HG03108 (cell line): ENCODE results near the gene OR9I1.

ENCODE experiments used
- ATAC-seq: cut with Tn5 transposase; IDR thresholded peaks from one replicate; pipeline ENCODE4 v1.9.1; 2021; ENCODE audit warnings: moderate library complexity; ENCODE audit not compliant: unreplicated experiment

The OR9I1 gene

GRCh38 chr11:58125469-58125868 is at the start of gene OR9I1:
Gene OR9I1 (minus strand): TSS chr11:58125530. CDS start chr11:58119444, 6,086 bp downstream.
- no peak for ATAC-seq

- no peak for ATAC-seq
Observed at GRCh38 chr11:58165504-58166106, 40.3 kb upstream of the OR9I1 start.

- ATAC-seq, result no peak
Observed at GRCh38 chr11:58164990-58165389, 39.7 kb upstream of the OR9I1 start.

- no peak for ATAC-seq
Observed at GRCh38 chr11:58164389-58164788, 39.1 kb upstream of the OR9I1 start.

GRCh38 chr11:58152781-58153180 is 27.5 kb upstream of the OR9I1 start:
- no peak for ATAC-seq

- ATAC-seq, result no peak
Observed at GRCh38 chr11:58142761-58143160, 17.4 kb upstream of the OR9I1 start.

GRCh38 chr11:58135171-58135570 is 9.8 kb upstream of the OR9I1 start:
- no peak for ATAC-seq

GRCh38 chr11:58134151-58134550 is 8.8 kb upstream of the OR9I1 start:
- ATAC-seq, result no peak

- ATAC-seq, result no peak
Observed at GRCh38 chr11:58133309-58134076, 8.2 kb upstream of the OR9I1 start.

GRCh38 chr11:58127350-58127749 is 2.0 kb upstream of the OR9I1 start:
- ATAC-seq, result no peak

- ATAC-seq, result no peak
Observed at GRCh38 chr11:58121096-58121495, 4.2 kb downstream of the OR9I1 start.

- ATAC-seq, result no peak
Observed at GRCh38 chr11:58097437-58097836, 27.9 kb downstream of the OR9I1 start.

- ATAC-seq, result no peak
Observed at GRCh38 chr11:58086528-58086927, 38.8 kb downstream of the OR9I1 start.

GRCh38 chr11:58075781-58076180 is 49.5 kb downstream of the OR9I1 start:
- ATAC-seq, result no peak

- ATAC-seq, result no peak
Observed at GRCh38 chr11:58070585-58070984, 54.7 kb downstream of the OR9I1 start.

GRCh38 chr11:58068655-58069054 is 56.7 kb downstream of the OR9I1 start:
- ATAC-seq, result no peak

GRCh38 chr11:58067685-58068084 is 57.6 kb downstream of the OR9I1 start:
- no peak for ATAC-seq
